ENCODE data around the gene PKNOX2.

DNA sequence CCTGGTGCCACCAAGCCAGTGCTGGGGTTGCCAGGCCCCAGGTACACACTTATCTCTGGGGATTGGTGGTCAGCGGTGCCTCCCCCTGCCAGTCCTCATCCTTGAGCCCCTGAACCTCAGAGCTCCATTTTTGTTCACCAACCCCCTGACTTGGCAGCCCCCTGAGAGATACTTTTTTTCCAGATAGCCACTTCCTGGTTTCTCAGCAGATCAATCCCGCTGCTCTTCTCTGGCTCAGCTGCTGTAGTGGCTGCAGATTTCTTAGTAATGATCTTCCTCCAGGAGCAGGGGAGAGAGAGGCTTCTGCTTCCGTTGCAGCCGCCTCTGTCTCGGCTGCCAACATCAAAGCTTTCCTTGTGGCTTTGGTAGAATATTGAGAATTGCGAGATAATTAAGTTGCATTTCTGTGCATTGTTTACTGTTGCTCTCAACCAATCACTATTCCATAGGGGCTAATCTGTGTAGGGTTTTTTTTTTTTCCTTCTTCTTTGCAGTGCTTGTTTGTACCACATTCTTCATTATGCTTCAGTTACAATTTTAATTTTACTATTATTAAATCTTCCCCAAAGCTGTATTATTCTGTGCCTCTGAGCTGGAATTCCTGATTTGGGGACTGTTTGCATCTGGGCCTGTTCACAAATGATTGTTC lies 92.1 kb downstream of the PKNOX2 start:
- TF ChIP-seq, protein P1, sequence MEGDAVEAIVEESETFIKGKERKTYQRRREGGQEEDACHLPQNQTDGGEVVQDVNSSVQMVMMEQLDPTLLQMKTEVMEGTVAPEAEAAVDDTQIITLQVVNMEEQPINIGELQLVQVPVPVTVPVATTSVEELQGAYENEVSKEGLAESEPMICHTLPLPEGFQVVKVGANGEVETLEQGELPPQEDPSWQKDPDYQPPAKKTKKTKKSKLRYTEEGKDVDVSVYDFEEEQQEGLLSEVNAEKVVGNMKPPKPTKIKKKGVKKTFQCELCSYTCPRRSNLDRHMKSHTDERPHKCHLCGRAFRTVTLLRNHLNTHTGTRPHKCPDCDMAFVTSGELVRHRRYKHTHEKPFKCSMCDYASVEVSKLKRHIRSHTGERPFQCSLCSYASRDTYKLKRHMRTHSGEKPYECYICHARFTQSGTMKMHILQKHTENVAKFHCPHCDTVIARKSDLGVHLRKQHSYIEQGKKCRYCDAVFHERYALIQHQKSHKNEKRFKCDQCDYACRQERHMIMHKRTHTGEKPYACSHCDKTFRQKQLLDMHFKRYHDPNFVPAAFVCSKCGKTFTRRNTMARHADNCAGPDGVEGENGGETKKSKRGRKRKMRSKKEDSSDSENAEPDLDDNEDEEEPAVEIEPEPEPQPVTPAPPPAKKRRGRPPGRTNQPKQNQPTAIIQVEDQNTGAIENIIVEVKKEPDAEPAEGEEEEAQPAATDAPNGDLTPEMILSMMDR (IDR thresholded peaks at IDR 0.05), result no peak
- TF ChIP-seq POLR2A (IDR thresholded peaks at IDR 0.05) (no peak), EP300 (IDR thresholded peaks at IDR 0.05) (no peak)

Data from ovary (tissue), 3 donors.